GM20431 (cell line): ENCODE results near the gene NUP205.

Source experiments
- in situ Hi-C: fragments of 300-500 bp; cut with MseI, MboI; formaldehyde crosslinking; loops from one replicate; pipeline ENCODE4 v1.15.0; 2020; ENCODE audit warnings: low sequenced_read_pairs; ENCODE audit not compliant: unreplicated experiment

Gene NUP205

DNA sequence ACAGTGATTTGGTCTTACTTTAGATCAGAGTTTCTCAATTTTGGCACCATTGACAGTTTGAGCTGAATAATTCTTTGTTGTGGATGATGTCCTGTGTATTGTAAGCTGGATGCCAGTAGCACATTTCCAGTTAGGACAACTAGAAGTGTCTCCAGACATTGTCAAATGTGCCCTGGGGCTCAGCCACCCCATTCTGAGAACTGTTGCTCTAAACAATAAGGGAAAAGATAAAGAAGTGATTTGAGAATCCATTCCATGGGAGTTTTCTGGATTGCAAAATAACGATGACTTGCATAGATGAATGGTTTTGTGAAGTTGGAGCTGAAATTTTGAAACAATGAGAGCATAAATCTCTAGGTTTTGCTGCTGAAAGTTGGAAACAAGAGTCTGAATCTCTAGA, 44.6 kb downstream of the NUP205 start:
- in situ Hi-C loops, result no loop called here

DNA sequence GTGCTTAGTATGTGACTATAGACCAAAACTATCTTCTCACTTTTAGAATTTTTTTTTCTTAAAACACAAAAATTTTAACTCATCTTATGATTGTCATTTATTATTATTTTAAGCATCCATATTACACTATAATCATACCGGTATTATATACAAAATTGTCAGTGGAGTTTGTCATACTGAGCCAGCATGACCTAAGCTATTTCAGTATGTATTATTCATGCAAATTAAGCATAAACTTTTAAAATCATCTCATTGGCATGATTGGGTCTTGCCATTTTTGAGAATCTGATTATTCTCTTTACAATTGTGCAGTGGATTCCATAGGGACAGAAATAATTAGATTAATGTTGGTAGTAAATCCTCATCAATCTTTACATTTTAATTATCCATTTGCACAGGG, 58.4 kb downstream of the NUP205 start:
- in situ Hi-C loops, result no loop called here

GRCh38 chr7:135617781-135618180, 60.1 kb downstream of the NUP205 start:
- in situ Hi-C loops, result no loop called here

DNA sequence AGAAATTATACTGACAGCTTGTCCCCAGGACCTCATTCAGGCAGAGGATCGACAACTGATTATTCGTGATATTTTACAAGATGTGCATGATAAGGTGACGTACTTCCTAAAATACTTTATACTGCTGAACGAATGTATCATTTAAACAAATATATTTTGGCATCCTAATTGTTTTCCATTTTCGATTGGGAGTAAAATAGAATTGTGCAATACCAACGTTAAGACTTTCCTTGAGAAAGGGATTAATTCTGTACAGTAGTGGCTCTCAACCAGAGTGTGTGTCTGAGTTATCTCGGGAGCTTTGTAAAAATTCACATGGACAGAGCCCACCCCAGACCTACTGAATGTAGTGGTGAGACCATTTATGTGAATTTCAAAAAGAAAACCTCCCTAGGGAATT, 60.8 kb downstream of the NUP205 start:
- in situ Hi-C loops, result no loop called here

DNA sequence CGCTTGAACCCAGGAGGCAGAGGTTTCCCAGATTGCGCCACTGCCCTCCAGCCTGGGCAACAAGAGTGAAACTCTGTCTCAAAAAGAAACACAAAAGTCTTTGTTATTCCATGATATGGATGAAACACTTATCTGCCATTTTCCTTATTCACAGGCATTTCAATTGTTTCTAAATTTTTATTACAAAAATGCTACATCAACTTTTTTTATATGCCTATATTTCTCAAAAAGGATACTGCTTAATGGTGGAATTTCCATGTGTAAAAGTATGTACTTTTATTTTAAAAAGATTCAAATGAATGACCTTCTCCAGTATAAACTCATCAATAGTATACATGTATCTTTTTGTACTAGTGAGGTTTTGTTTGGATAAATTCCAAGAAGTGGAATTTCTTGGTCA, 62.7 kb downstream of the NUP205 start:
- in situ Hi-C loops, result no loop called here

GRCh38 chr7:135620980-135621850, 63.5 kb downstream of the NUP205 start:
- in situ Hi-C loops, result no loop called here

DNA sequence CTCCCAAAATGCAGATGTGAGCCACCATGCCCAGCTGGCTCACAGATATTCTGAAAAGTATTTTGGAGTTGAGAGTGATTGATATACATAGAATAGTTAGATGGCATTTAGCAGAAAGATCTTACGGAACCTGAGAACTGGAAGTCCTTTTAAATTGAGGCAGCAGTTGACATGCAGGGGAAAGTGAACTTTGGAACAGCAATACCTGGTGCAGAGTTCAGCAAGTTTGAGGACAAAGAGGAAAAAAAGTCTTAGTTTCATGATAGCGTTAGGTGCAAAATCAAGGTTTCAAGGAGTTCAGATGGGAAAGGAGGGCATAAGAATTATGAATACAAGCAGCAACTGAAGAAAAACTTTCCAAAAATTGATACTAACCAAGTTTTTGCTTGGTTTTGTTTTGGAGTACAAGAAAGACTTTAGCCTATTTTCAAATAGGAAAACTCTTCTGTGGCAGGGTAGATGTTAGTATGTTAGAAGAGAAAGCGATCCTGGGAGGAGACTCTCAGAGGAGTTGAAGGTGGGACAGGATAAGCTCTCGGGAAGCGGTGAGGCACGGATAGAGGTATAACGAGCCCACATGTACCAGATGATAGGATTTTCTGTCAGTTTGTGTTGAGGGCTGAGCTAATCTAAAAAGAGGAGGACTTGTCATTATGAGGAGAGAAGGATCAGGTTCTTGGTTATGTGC, 76.6 kb downstream of the NUP205 start:
- in situ Hi-C loops, result loop anchor here (25.0 kb wide), 1 partner anchor 347 kb away; no protein-coding TSS in a partner anchor

GRCh38 chr7:135639690-135640089, 82.0 kb downstream of the NUP205 start:
- in situ Hi-C loops, result loop anchor here (25.0 kb wide), 1 partner anchor 352 kb away; no protein-coding TSS in a partner anchor

DNA sequence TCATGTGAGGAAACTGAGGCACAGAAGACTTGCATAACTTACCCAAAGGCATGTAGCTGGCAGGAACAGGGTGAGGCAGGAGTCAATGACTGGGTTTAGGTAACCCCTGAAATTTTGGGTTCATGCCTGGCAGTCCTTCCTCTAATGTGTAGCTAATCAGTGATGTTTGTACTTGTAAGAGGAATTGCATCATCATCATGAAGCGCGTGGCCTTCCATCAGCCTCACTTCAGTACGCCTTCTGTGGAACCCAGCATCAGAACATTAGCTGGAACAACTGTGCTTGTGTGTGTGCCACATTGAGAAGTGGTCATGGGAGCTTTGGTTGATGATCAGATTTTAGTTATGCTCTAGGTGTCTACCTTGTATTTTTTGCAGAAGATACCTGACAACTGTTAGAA, 86.4 kb downstream of the NUP205 start:
- in situ Hi-C loops, result loop anchor here (25.0 kb wide), 1 partner anchor 357 kb away; no protein-coding TSS in a partner anchor

- in situ Hi-C loops, result loop anchor here (25.0 kb wide), 1 partner anchor 357 kb away; no protein-coding TSS in a partner anchor
These were observed 87.0 kb downstream of the NUP205 start for GRCh38 chr7:135644729-135645128.

DNA sequence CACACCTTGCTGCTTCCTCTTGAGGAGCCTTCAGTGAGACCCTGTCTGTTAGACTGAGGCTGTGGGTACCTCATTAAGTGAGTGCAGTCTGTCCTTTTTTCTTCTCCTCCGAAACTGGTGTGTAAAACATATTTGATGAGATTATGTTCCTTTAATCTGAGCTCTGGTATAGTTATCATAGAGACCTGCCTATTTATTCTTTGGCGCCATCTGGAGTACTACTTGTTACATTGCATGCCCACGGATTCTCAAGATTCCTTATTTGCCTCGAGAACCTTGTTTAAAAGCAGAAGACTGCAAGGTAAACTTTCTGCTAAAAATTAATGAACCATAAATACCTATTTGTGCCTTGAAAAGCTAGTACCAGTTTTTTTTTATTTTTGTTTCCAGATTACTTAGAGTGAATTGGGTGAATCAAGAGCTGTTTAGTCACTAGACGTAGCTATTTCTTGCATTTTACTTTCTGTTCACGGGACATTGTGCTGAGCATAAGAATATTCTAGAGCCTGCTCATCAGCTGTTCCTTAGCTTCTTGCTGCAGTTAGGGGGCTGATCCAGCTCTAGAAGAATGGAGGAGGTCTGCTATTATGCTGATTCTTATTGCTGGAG, 87.7 kb downstream of the NUP205 start:
- in situ Hi-C loops, result loop anchor here (25.0 kb wide), 1 partner anchor 358 kb away; no protein-coding TSS in a partner anchor

DNA sequence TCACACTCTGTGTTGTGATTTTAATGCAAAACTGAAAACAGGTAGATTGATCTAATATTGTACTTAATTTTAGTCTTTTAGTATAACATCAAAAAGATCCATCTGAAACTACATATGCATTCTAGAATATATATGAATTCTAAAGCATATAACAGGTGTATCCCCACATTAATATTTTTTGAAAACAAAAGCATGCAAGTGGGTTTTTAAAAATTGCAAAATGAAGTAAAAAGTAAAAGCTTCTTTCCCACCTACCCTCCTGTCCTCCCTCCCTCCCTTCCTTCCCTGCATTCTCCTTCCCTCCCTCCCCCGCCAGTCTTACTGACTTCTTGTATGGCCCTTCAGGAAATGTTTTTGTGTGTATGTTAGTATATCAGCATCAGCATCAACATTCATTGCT, 90.0 kb downstream of the NUP205 start:
- in situ Hi-C loops, result loop anchor here (25.0 kb wide), 1 partner anchor 360 kb away; no protein-coding TSS in a partner anchor

- in situ Hi-C loops, result loop anchor here (25.0 kb wide), 1 partner anchor 361 kb away; no protein-coding TSS in a partner anchor
These were observed 90.5 kb downstream of the NUP205 start for GRCh38 chr7:135648235-135648634.

GRCh38 chr7:135650831-135651573, 93.3 kb downstream of the NUP205 start:
- in situ Hi-C loops, result no loop called here

GRCh38 chr7:135653340-135654080, 95.8 kb downstream of the NUP205 start:
- in situ Hi-C loops, result no loop called here

DNA sequence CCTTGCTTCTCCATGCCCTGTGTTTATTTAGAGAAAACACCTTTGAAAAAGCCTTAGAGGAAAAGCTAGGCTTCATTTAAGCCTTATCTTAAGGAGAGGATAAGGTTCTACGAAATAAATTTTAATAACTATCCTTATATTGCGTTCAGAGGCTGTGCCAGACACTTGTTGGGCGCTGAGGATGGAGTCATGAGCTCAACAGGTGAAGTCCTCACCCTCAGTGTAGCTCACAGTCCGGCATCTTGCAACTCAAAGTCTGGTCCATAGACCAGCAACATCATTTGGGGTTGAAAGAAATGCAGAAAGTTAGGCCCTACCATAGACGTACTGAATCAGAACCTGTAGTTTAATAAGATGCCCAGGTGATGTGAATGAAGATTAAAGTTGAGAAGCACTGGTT, 100.8 kb downstream of the NUP205 start:
- in situ Hi-C loops, result no loop called here

DNA sequence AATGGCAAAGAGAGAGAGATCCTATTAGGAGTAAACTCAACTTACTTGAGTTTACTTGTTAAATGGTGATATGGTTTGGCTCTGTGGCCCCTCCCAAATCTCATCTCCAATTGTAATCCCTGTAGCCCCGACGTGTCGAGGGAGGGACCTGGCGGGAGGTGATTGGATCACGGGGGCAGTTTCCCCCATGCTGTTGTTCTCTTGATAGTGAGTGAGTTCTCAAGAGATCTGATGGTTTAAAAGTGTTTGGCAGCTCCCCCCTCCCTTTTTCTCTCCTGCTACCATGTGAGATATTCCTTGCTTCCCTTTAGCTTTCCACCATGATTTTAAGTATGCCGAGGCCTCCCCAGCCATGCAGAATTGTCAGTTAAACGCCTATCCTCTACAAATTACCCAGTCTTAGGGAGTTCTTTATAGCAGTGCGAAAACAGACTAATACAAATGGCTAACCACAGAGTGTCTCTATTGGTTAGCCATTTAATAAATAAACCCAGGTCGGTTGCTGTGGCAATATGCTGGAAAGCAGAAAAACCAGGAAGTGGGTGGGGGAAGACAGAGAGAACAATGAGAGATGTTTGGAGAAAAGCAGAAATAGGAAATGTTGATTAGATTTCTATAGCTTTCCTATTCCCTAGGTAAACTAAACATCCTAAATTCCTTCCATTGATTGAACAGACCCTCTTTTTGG, 101.6 kb downstream of the NUP205 start:
- in situ Hi-C loops, result no loop called here

GRCh38 chr7:135661311-135662122, 103.8 kb downstream of the NUP205 start:
- in situ Hi-C loops, result no loop called here
